GM19099 (cell line): Measurements from ENCODE around the gene MAPK8IP2.

Experiments
- POLR2A ChIP-seq: IDR thresholded peaks from 3 replicates; pipeline ENCODE4 v1.6.1; 2011; ENCODE audit warnings: low read depth; ENCODE audit not compliant: insufficient read length; ENCODE audit errors: extremely low read depth

Gene MAPK8IP2

GRCh38 chr22:50582493-50583293 lies 17.9 kb upstream of the MAPK8IP2 start, which contains the start of gene CHKB:
Gene CHKB, minus strand, starts transcription at chr22:50582849. Its CDS starts 68 bp downstream, at chr22:50582781.
- peak; percentile 84 for TF ChIP-seq POLR2A

GRCh38 chr22:50583294-50583861 lies 17.2 kb upstream of the MAPK8IP2 start:
- TF ChIP-seq POLR2A = no peak

- no peak for TF ChIP-seq POLR2A
These were observed 16.2 kb upstream of the MAPK8IP2 start for GRCh38 chr22:50584106-50585096.

GRCh38 chr22:50585238-50585637 lies 15.4 kb upstream of the MAPK8IP2 start:
- no peak for TF ChIP-seq POLR2A

GRCh38 chr22:50585781-50586180 lies 14.8 kb upstream of the MAPK8IP2 start:
- no peak for TF ChIP-seq POLR2A

- no peak for TF ChIP-seq POLR2A
These were observed 14.2 kb upstream of the MAPK8IP2 start for GRCh38 chr22:50586416-50586815.

- TF ChIP-seq POLR2A = no peak
These were observed 13.2 kb upstream of the MAPK8IP2 start for GRCh38 chr22:50587407-50587806.

- TF ChIP-seq POLR2A = no peak
These were observed 5.4 kb upstream of the MAPK8IP2 start for GRCh38 chr22:50595189-50595588.

GRCh38 chr22:50597097-50597496 lies 3.5 kb upstream of the MAPK8IP2 start:
- no peak for TF ChIP-seq POLR2A

GRCh38 chr22:50599816-50600455 lies 657 bp upstream of the MAPK8IP2 start:
- no peak for TF ChIP-seq POLR2A

GRCh38 chr22:50600967-50601668 lies 525 bp downstream of the MAPK8IP2 start:
- TF ChIP-seq POLR2A = no peak

GRCh38 chr22:50601669-50602337 lies 1.2 kb downstream of the MAPK8IP2 start:
- no peak for TF ChIP-seq POLR2A

GRCh38 chr22:50602338-50602700 lies 1.7 kb downstream of the MAPK8IP2 start:
- TF ChIP-seq POLR2A = no peak
